Neuron (in vitro differentiated cells): ENCODE measurements around the gene PRKCD.

Experiments used
- H2AFZ ChIP-seq: one replicate; pipeline ENCODE4 v1.6.1; 2013; ENCODE audit warnings: low read depth, mild to moderate bottlenecking, inconsistent platforms, low read length, moderate library complexity
- H3K27me3 ChIP-seq: one replicate; pipeline ENCODE4 v1.6.1; 2013; ENCODE audit warnings: low read length; ENCODE audit not compliant: insufficient read depth
- H3K36me3 ChIP-seq: one replicate; pipeline ENCODE4 v1.6.1; 2013; ENCODE audit warnings: low read length; ENCODE audit not compliant: insufficient read depth
- H3K4me1 ChIP-seq: one replicate; pipeline ENCODE4 v1.6.1; 2013; ENCODE audit warnings: low read length; ENCODE audit not compliant: insufficient read depth
- H3K4me3 ChIP-seq: 2 replicates; pipeline ENCODE4 v1.5.1; 2013; ENCODE audit warnings: mild to moderate bottlenecking, low read length, moderate library complexity
- H3K9me3 ChIP-seq: one replicate; pipeline ENCODE4 v1.6.1; 2013; ENCODE audit warnings: low read length

PRKCD gene

GRCh38 chr3:53164911-53165310 is 3.9 kb downstream of the PRKCD start:
- H3K27me3 ChIP-seq, result peaks cover 28% of the 10 kb centered on the region
- H3K9me3 ChIP-seq, result no peaks in the 10 kb centered on the region
- H3K4me1 ChIP-seq, result peaks cover 29% of the 10 kb centered on the region
- H2AFZ ChIP-seq, result no peak overlapping the region
- no peaks in the 10 kb centered on the region for H3K36me3 ChIP-seq
- H3K4me3 ChIP-seq, result no peak overlapping the region

- Histone ChIP-seq H3K27me3 (peaks cover 17% of the 10 kb centered on the region), H3K4me1 (peaks cover 29% of the 10 kb centered on the region), H3K36me3 (no peaks in the 10 kb centered on the region), H2AFZ (no peak overlapping the region), H3K4me3 (no peak overlapping the region), H3K9me3 (no peaks in the 10 kb centered on the region)
These were observed 5.2 kb downstream of the PRKCD start for GRCh38 chr3:53166206-53166605.

DNA sequence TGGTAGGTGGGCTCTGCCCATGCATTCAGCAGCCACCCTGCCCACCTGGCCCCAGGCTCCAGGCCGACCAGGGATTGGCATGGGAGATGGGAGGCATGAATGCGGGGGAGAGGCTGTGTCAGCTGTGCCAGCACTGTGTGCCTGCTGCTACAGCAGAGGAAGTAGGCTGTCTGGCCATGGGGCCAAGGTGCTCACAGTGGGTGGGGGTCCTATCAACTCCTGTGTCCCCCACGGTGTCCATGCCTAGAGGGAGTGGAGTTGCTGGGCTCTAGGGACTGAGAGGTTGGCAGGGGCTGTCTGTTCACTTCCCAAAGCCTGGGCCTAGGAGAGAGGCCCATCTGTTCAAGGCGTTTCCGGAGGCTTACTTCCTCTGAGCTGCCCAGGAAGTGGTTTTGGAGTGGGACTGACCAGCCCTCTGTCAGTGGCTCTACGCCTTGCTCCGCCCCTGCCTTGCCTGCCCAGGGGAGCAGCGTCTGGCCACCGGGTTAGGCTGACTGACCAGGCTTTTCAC is 5.8 kb downstream of the PRKCD start:
- no peaks in the 10 kb centered on the region for H3K36me3 ChIP-seq
- peaks cover 29% of the 10 kb centered on the region for H3K4me1 ChIP-seq
- no peaks in the 10 kb centered on the region for H3K9me3 ChIP-seq
- no peak overlapping the region for H3K4me3 ChIP-seq
- peaks cover 12% of the 10 kb centered on the region for H3K27me3 ChIP-seq
- no peak overlapping the region for H2AFZ ChIP-seq

GRCh38 chr3:53167418-53168174 is 6.6 kb downstream of the PRKCD start:
- Histone ChIP-seq H3K36me3 (no peaks in the 10 kb centered on the region), H3K4me3 (no peak overlapping the region), H3K27me3 (peaks cover 7% of the 10 kb centered on the region), H3K9me3 (no peaks in the 10 kb centered on the region), H3K4me1 (peaks cover 29% of the 10 kb centered on the region), H2AFZ (no peak overlapping the region)

GRCh38 chr3:53168175-53168923 is 7.3 kb downstream of the PRKCD start:
- H3K9me3 ChIP-seq, result no peaks in the 10 kb centered on the region
- H3K4me1 ChIP-seq, result peaks cover 24% of the 10 kb centered on the region
- H2AFZ ChIP-seq, result no peak overlapping the region
- no peaks in the 10 kb centered on the region for H3K36me3 ChIP-seq
- H3K4me3 ChIP-seq, result no peak overlapping the region
- H3K27me3 ChIP-seq, result peaks cover under 1% of the 10 kb centered on the region

DNA sequence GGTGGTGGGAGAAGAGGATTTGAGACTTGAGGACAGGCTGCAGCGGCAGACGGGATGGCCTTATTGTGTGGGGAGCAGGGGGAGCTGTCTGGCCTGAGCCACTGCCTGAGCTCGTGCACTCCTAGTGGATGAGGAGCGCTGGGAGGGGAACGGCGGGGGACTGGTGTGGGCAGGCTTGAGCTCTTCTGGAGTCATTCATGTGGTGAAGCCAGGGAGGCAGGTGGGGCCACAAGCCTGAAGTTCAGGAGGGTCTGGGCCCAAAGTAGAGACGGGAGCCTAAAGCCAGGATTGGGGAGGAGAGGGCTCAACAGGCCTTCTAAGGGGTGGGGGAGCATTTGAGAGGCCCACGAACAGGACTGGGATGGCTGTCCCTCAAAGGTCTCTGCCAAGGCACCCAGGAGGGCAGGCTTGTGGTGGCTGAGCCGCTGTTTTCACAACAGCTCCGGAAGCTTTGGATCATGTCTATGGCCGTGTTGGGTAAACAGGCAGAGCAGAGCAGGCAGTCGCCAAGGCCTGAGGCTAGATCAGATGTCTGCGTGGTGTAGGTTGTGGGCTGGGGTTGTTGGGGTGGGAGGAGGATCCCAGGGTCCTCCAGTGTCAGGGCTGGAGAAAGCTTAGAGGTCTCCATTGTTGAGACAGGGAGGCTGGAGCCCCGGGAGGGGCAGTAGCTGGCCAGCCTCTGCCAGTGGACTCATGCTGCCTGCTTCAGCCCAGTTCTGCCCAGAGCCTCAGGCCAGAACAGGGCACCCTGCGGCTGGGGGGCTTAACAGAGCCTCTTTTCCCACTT is 8.2 kb downstream of the PRKCD start:
- no peaks in the 10 kb centered on the region for H3K27me3 ChIP-seq
- no peak overlapping the region for H3K4me3 ChIP-seq
- no peaks in the 10 kb centered on the region for H3K9me3 ChIP-seq
- peaks cover 20% of the 10 kb centered on the region for H3K4me1 ChIP-seq
- H2AFZ ChIP-seq, result no peak overlapping the region
- no peaks in the 10 kb centered on the region for H3K36me3 ChIP-seq

DNA sequence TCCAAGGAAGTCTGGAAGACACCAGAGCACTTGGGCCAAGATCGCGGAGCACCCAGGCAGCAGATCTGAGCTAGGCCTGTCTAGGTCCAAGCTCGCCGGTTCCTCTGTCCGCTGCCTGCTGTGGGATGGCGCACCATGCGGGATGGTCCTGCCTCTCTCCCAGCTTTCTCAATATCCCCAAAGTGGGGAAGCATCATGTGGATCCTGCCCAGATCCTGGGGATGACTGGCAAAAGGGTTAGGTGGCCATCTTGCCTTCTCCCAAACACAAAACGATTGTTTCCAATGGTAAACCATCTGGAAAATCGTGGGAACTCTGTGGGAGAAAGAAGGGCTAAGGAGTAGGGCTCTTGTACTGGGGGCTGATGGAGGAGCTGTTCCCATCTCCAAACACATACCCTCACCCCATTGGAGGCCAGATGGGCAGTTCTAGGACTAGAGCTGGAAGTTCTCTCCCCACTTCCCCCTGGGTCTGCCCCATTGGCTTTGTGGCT is 8.9 kb downstream of the PRKCD start:
- no peaks in the 10 kb centered on the region for H3K9me3 ChIP-seq
- no peak overlapping the region for H2AFZ ChIP-seq
- H3K4me1 ChIP-seq, result peaks cover 20% of the 10 kb centered on the region
- no peaks in the 10 kb centered on the region for H3K27me3 ChIP-seq
- no peak overlapping the region for H3K4me3 ChIP-seq
- no peaks in the 10 kb centered on the region for H3K36me3 ChIP-seq

GRCh38 chr3:53170325-53171063 is 9.5 kb downstream of the PRKCD start:
- H3K36me3 ChIP-seq, result no peaks in the 10 kb centered on the region
- H3K9me3 ChIP-seq, result no peaks in the 10 kb centered on the region
- no peak overlapping the region for H3K4me3 ChIP-seq
- H3K4me1 ChIP-seq, result peaks cover 20% of the 10 kb centered on the region
- H3K27me3 ChIP-seq, result no peaks in the 10 kb centered on the region
- no peak overlapping the region for H2AFZ ChIP-seq

DNA sequence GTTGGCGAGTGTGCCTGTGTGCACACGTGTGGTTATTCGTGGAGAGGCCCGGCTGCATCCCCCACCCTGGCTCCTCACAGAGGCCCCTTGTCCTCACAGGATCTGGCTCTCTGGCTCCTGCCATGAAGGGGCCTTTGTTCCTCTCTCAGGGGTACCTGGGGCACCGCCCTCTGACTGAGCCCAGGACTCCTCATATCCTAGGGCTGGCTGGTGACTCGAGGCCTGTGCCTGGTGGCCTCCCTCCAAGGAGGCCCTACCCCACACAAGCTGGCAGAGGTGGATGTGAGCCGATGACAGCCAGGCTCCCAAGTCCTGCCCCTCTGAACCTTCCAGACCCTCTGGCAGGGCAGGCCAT is 10.0 kb downstream of the PRKCD start:
- no peaks in the 10 kb centered on the region for H3K36me3 ChIP-seq
- no peaks in the 10 kb centered on the region for H3K27me3 ChIP-seq
- H3K9me3 ChIP-seq, result no peaks in the 10 kb centered on the region
- peaks cover 20% of the 10 kb centered on the region for H3K4me1 ChIP-seq
- no peak overlapping the region for H3K4me3 ChIP-seq
- no peak overlapping the region for H2AFZ ChIP-seq

GRCh38 chr3:53171827-53172505 is 11.0 kb downstream of the PRKCD start:
- Histone ChIP-seq H2AFZ (no peak overlapping the region), H3K4me3 (no peak overlapping the region), H3K9me3 (no peaks in the 10 kb centered on the region), H3K27me3 (no peaks in the 10 kb centered on the region), H3K4me1 (peaks cover 17% of the 10 kb centered on the region), H3K36me3 (no peaks in the 10 kb centered on the region)

DNA sequence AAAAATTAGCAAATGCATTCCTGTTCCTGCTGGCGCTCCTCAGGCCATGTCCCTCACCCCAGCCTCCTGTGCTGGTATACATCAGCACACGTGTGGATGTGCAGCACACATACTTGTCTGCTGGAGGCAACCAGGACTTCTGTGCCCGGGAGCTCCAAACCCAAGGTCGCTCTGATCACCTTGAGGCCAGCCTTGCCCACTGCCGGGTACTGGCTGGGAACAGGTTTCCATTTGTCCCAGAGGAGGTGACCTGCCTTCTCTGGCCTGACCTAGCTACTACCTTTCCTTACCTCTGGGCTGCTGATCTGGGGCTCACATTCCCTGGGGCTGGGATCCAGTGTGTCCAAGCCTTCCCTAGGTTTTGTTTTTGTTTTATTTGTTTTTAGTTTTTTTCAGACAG is 12.1 kb downstream of the PRKCD start:
- Histone ChIP-seq H3K27me3 (no peaks in the 10 kb centered on the region), H3K4me1 (peaks cover 11% of the 10 kb centered on the region), H3K9me3 (no peaks in the 10 kb centered on the region), H3K36me3 (no peaks in the 10 kb centered on the region), H2AFZ (no peak overlapping the region), H3K4me3 (no peak overlapping the region)
